SU-DHL-6 (cell line): ENCODE measurements around the gene TTN.

Experiments
- CTCF ChIP-seq: fragments of 200-600 bp; sonication (generic); IDR thresholded peaks from one replicate; pipeline ENCODE4 v1.5.1; 2017; ENCODE audit warnings: antibody characterized with exemption, mild to moderate bottlenecking, low read length, moderate library complexity; ENCODE audit not compliant: insufficient read depth, poor library complexity, severe bottlenecking
- EZH2phosphoT487 ChIP-seq: fragments of 200-600 bp; sonication (generic), shearing (Covaris generic); conservative IDR thresholded peaks from 2 replicates; pipeline ENCODE4 v1.6.1; 2018; ENCODE audit warnings: mild to moderate bottlenecking, antibody characterized with exemption, low read length, moderate library complexity, mixed read lengths

GRCh38 chr2:178707476-178707875, 99.7 kb downstream of the TTN start:
- TF ChIP-seq EZH2phosphoT487 = no peak
- no peak for TF ChIP-seq CTCF
